Effector memory CD4-positive, alpha-beta T cell (primary cell): ENCODE results near the gene FMO2.

Experiments used
- DNase-seq, 3 donors: peaks; one replicate each; pipeline ENCODE4 v3.0.0-alpha.2; 2020
- H3K27ac ChIP-seq: 2 replicates; pipeline ENCODE4 v1.7.0; 2013; ENCODE audit warnings: mild to moderate bottlenecking, low read length, moderate library complexity; ENCODE audit not compliant: insufficient read depth, poor library complexity, severe bottlenecking
- H3K27me3 ChIP-seq: replicated peaks from 2 replicates; pipeline ENCODE4 v1.7.0; 2013; ENCODE audit warnings: mild to moderate bottlenecking, low read length; ENCODE audit not compliant: insufficient read depth, control insufficient read depth, poor library complexity, severe bottlenecking
- H3K36me3 ChIP-seq: 2 replicates; pipeline ENCODE4 v1.7.0; 2013; ENCODE audit warnings: mild to moderate bottlenecking, low read length, moderate library complexity; ENCODE audit not compliant: control insufficient read depth, insufficient read depth
- H3K4me1 ChIP-seq: 2 replicates; pipeline ENCODE4 v1.7.0; 2013; ENCODE audit warnings: low read length, mild to moderate bottlenecking; ENCODE audit not compliant: control insufficient read depth, insufficient read depth, poor library complexity, severe bottlenecking
- H3K4me3 ChIP-seq: 2 replicates; pipeline ENCODE4 v1.7.0; 2013; ENCODE audit warnings: low read length, low read depth, mild to moderate bottlenecking; ENCODE audit not compliant: insufficient read depth, poor library complexity, severe bottlenecking
- H3K9me3 ChIP-seq: 2 replicates; pipeline ENCODE4 v1.7.0; 2013; ENCODE audit warnings: mild to moderate bottlenecking, low read length, moderate library complexity; ENCODE audit not compliant: control insufficient read depth

Gene FMO2

GRCh38 chr1:171196351-171196750 is 11.3 kb downstream of the FMO2 start:
- no peak for DNase-seq
- no peaks in the 10 kb centered on the region for H3K36me3 ChIP-seq

GRCh38 chr1:171198081-171198480 is 13.0 kb downstream of the FMO2 start:
- H3K27ac ChIP-seq: no peak overlapping the region
- H3K4me3 ChIP-seq: no peak overlapping the region
- no peak for DNase-seq
- H3K4me1 ChIP-seq: no peaks in the 10 kb centered on the region
- H3K36me3 ChIP-seq: no peaks in the 10 kb centered on the region
- no peaks in the 10 kb centered on the region for H3K27me3 ChIP-seq
- H3K9me3 ChIP-seq: no peaks in the 10 kb centered on the region

More at GRCh38 chr1:171196351-171196750, 11.3 kb downstream of the FMO2 start:
- no peaks in the 10 kb centered on the region for H3K27me3 ChIP-seq
- H3K4me3 ChIP-seq: no peak overlapping the region
- H3K4me1 ChIP-seq: no peaks in the 10 kb centered on the region
- no peak overlapping the region for H3K27ac ChIP-seq
- H3K9me3 ChIP-seq: no peaks in the 10 kb centered on the region

GRCh38 chr1:171204296-171204695 is 19.2 kb downstream of the FMO2 start:
- Histone ChIP-seq H3K4me3 (no peak overlapping the region), H3K27me3 (no peaks in the 10 kb centered on the region), H3K9me3 (no peaks in the 10 kb centered on the region), H3K27ac (no peak overlapping the region), H3K36me3 (no peaks in the 10 kb centered on the region), H3K4me1 (no peaks in the 10 kb centered on the region)
- DNase-seq: no peak

GRCh38 chr1:171206204-171206977 is 21.3 kb downstream of the FMO2 start:
- DNase-seq: no peak
- Histone ChIP-seq H3K27ac (no peak overlapping the region), H3K9me3 (no peaks in the 10 kb centered on the region), H3K27me3 (no peaks in the 10 kb centered on the region), H3K36me3 (no peaks in the 10 kb centered on the region), H3K4me1 (no peaks in the 10 kb centered on the region), H3K4me3 (no peak overlapping the region)

- no peak overlapping the region for H3K27ac ChIP-seq
- DNase-seq: no peak
- no peaks in the 10 kb centered on the region for H3K9me3 ChIP-seq
- no peaks in the 10 kb centered on the region for H3K27me3 ChIP-seq
- no peaks in the 10 kb centered on the region for H3K4me1 ChIP-seq
- H3K36me3 ChIP-seq: no peaks in the 10 kb centered on the region
- no peak overlapping the region for H3K4me3 ChIP-seq
Measured at GRCh38 chr1:171206978-171207355, 21.9 kb downstream of the FMO2 start.

GRCh38 chr1:171207377-171207776 is 22.3 kb downstream of the FMO2 start:
- DNase-seq: no peak
- Histone ChIP-seq H3K4me3 (no peak overlapping the region), H3K4me1 (no peaks in the 10 kb centered on the region), H3K27me3 (no peaks in the 10 kb centered on the region), H3K36me3 (no peaks in the 10 kb centered on the region), H3K27ac (no peak overlapping the region), H3K9me3 (no peaks in the 10 kb centered on the region)

- Histone ChIP-seq H3K27me3 (no peaks in the 10 kb centered on the region), H3K4me3 (no peak overlapping the region), H3K4me1 (no peaks in the 10 kb centered on the region), H3K27ac (no peak overlapping the region), H3K36me3 (no peaks in the 10 kb centered on the region), H3K9me3 (no peaks in the 10 kb centered on the region)
- DNase-seq: no peak
Measured at GRCh38 chr1:171210355-171210754, 25.3 kb downstream of the FMO2 start.

GRCh38 chr1:171212607-171213351 is 27.7 kb downstream of the FMO2 start:
- Histone ChIP-seq H3K4me1 (no peaks in the 10 kb centered on the region), H3K9me3 (no peaks in the 10 kb centered on the region), H3K4me3 (no peak overlapping the region), H3K27ac (no peak overlapping the region), H3K36me3 (no peaks in the 10 kb centered on the region), H3K27me3 (no peaks in the 10 kb centered on the region)
- DNase-seq: no peak

- DNase-seq: no peak
- Histone ChIP-seq H3K4me1 (no peaks in the 10 kb centered on the region), H3K9me3 (no peaks in the 10 kb centered on the region), H3K27ac (no peak overlapping the region), H3K36me3 (no peaks in the 10 kb centered on the region), H3K27me3 (no peaks in the 10 kb centered on the region), H3K4me3 (no peak overlapping the region)
Measured at GRCh38 chr1:171213559-171214454, 28.7 kb downstream of the FMO2 start.
